Activated CD4-positive, alpha-beta T cell treated with anti-CD3 and anti-CD28 coated beads, Interleukin-2, amount 10 ng/mL, durations not matched to agents 24 days and 14 days (primary cell): ENCODE results near the gene DISP3. TPM values are rescaled to one million over a fixed set of nuclear protein-coding genes. Genes with fewer than 3 reads are reported as not detected.

Experiments used
- DNase-seq: peaks from one replicate; pipeline ENCODE4 v3.0.0; 2022
- H3K27ac Mint-ChIP-seq: one replicate; pipeline ENCODE4 v1.8.0; 2022; ENCODE audit warnings: mild to moderate bottlenecking, mixed read lengths
- H3K27me3 Mint-ChIP-seq: one replicate; pipeline ENCODE4 v1.8.0; 2022; ENCODE audit warnings: mixed read lengths
- H3K36me3 Mint-ChIP-seq: one replicate; pipeline ENCODE4 v1.8.0; 2022; ENCODE audit warnings: low read depth, mild to moderate bottlenecking, mixed read lengths
- H3K4me1 Mint-ChIP-seq: one replicate; pipeline ENCODE4 v1.8.0; 2021; ENCODE audit warnings: mixed read lengths
- H3K4me3 Mint-ChIP-seq: one replicate; pipeline ENCODE4 v1.8.0; 2022; ENCODE audit warnings: mild to moderate bottlenecking, moderate library complexity, mixed read lengths
- H3K9me3 Mint-ChIP-seq: one replicate; pipeline ENCODE4 v1.8.0; 2021; ENCODE audit warnings: mixed read lengths
- intact Hi-C: fragments of 100-400 bp; cut with micrococcal nuclease; formaldehyde crosslinking; loops from one replicate; pipeline ENCODE4 v1.15.1; 2023
- total RNA-seq: library from RNA; stranded (reverse); gene quantifications from 2 replicates; pipeline ENCODE4 v1.2.3, GENCODE V29; 2022

Gene DISP3
- total RNA-seq, 1 donor from 2014 or later: 0.23 TPM

GRCh38 chr1:11470912-11471311, 8.0 kb upstream of the DISP3 start:
- no peak overlapping the region for H3K4me3 Mint-ChIP-seq
- H3K9me3 Mint-ChIP-seq: no peaks in the 10 kb centered on the region
- H3K27ac Mint-ChIP-seq: no peak overlapping the region
- intact Hi-C loops: loop anchor here (10.0 kb wide), 1 partner anchor 244 kb away; no protein-coding TSS in a partner anchor
- no peaks in the 10 kb centered on the region for H3K4me1 Mint-ChIP-seq
- H3K36me3 Mint-ChIP-seq: no peaks in the 10 kb centered on the region
- peaks cover 2% of the 10 kb centered on the region for H3K27me3 Mint-ChIP-seq
- DNase-seq: no peak

GRCh38 chr1:11471473-11471872, 7.5 kb upstream of the DISP3 start:
- Mint-ChIP-seq H3K4me3 (no peak overlapping the region), H3K36me3 (no peaks in the 10 kb centered on the region), H3K27me3 (peaks cover 2% of the 10 kb centered on the region), H3K9me3 (no peaks in the 10 kb centered on the region), H3K27ac (no peak overlapping the region), H3K4me1 (no peaks in the 10 kb centered on the region)
- no peak for DNase-seq
- intact Hi-C loops: loop anchor here (10.0 kb wide), 1 partner anchor 243 kb away; no protein-coding TSS in a partner anchor

GRCh38 chr1:11472284-11472683, 6.7 kb upstream of the DISP3 start:
- intact Hi-C loops: loop anchor here (10.0 kb wide), 1 partner anchor 243 kb away; no protein-coding TSS in a partner anchor
- Mint-ChIP-seq H3K4me3 (no peak overlapping the region), H3K9me3 (no peaks in the 10 kb centered on the region), H3K36me3 (no peaks in the 10 kb centered on the region), H3K4me1 (no peaks in the 10 kb centered on the region), H3K27ac (no peak overlapping the region), H3K27me3 (peaks cover 2% of the 10 kb centered on the region)
- DNase-seq: no peak

- Mint-ChIP-seq H3K4me3 (no peak overlapping the region), H3K27ac (no peak overlapping the region), H3K36me3 (no peaks in the 10 kb centered on the region), H3K27me3 (peaks cover 6% of the 10 kb centered on the region), H3K9me3 (no peaks in the 10 kb centered on the region), H3K4me1 (no peaks in the 10 kb centered on the region)
- DNase-seq: no peak
- intact Hi-C loops: loop anchor here (10.0 kb wide), 1 partner anchor 242 kb away; no protein-coding TSS in a partner anchor
Observed at GRCh38 chr1:11472741-11473140, 6.2 kb upstream of the DISP3 start.

- Mint-ChIP-seq H3K9me3 (no peaks in the 10 kb centered on the region), H3K36me3 (no peaks in the 10 kb centered on the region)
- DNase-seq: peak; percentile 82
Observed at GRCh38 chr1:11473491-11474034, 5.4 kb upstream of the DISP3 start.

GRCh38 chr1:11474826-11475225, 4.1 kb upstream of the DISP3 start:
- no peaks in the 10 kb centered on the region for H3K4me1 Mint-ChIP-seq
- DNase-seq: no peak
- no peak overlapping the region for H3K27ac Mint-ChIP-seq
- intact Hi-C loops: loop anchor here (10.0 kb wide), 1 partner anchor 240 kb away; no protein-coding TSS in a partner anchor
- H3K36me3 Mint-ChIP-seq: no peaks in the 10 kb centered on the region
- H3K4me3 Mint-ChIP-seq: no peak overlapping the region
- peaks cover 13% of the 10 kb centered on the region for H3K27me3 Mint-ChIP-seq
- H3K9me3 Mint-ChIP-seq: no peaks in the 10 kb centered on the region

More at GRCh38 chr1:11473491-11474034, 5.4 kb upstream of the DISP3 start:
- Mint-ChIP-seq H3K27ac (no peak overlapping the region), H3K4me3 (no peak overlapping the region), H3K27me3 (peaks cover 11% of the 10 kb centered on the region), H3K4me1 (no peaks in the 10 kb centered on the region)
- intact Hi-C loops: loop anchor here (10.0 kb wide), 1 partner anchor 241 kb away; no protein-coding TSS in a partner anchor

GRCh38 chr1:11475748-11476147, 3.2 kb upstream of the DISP3 start:
- no peak for DNase-seq
- H3K9me3 Mint-ChIP-seq: no peaks in the 10 kb centered on the region
- H3K36me3 Mint-ChIP-seq: no peaks in the 10 kb centered on the region
- H3K4me3 Mint-ChIP-seq: no peak overlapping the region
- H3K4me1 Mint-ChIP-seq: peaks cover 3% of the 10 kb centered on the region
- peaks cover 20% of the 10 kb centered on the region for H3K27me3 Mint-ChIP-seq
- intact Hi-C loops: loop anchor here (10.0 kb wide), 1 partner anchor 239 kb away; no protein-coding TSS in a partner anchor
- H3K27ac Mint-ChIP-seq: no peak overlapping the region

- H3K4me3 Mint-ChIP-seq: peak overlapping the region; percentile 60
- intact Hi-C loops: loop anchor here (10.0 kb wide), 1 partner anchor 235 kb away; no protein-coding TSS in a partner anchor
- peaks cover 6% of the 10 kb centered on the region for H3K4me1 Mint-ChIP-seq
- H3K36me3 Mint-ChIP-seq: no peaks in the 10 kb centered on the region
- H3K27ac Mint-ChIP-seq: no peak overlapping the region
- DNase-seq: peak; percentile 58
- H3K27me3 Mint-ChIP-seq: peaks cover 31% of the 10 kb centered on the region
- no peaks in the 10 kb centered on the region for H3K9me3 Mint-ChIP-seq
Observed at GRCh38 chr1:11479375-11479979, 522 bp downstream of the DISP3 start.

- intact Hi-C loops: no loop called here
- H3K36me3 Mint-ChIP-seq: no peaks in the 10 kb centered on the region
- H3K9me3 Mint-ChIP-seq: no peaks in the 10 kb centered on the region
- no peak overlapping the region for H3K27ac Mint-ChIP-seq
- H3K27me3 Mint-ChIP-seq: peaks cover 30% of the 10 kb centered on the region
- H3K4me1 Mint-ChIP-seq: peaks cover 6% of the 10 kb centered on the region
- H3K4me3 Mint-ChIP-seq: no peak overlapping the region
- no peak for DNase-seq
Observed at GRCh38 chr1:11481019-11481418, 2.1 kb downstream of the DISP3 start.

- no peak for DNase-seq
- H3K4me1 Mint-ChIP-seq: peaks cover 6% of the 10 kb centered on the region
- no peak overlapping the region for H3K4me3 Mint-ChIP-seq
- H3K9me3 Mint-ChIP-seq: no peaks in the 10 kb centered on the region
- no peak overlapping the region for H3K27ac Mint-ChIP-seq
- H3K27me3 Mint-ChIP-seq: peaks cover 30% of the 10 kb centered on the region
- H3K36me3 Mint-ChIP-seq: no peaks in the 10 kb centered on the region
- intact Hi-C loops: no loop called here
Observed at GRCh38 chr1:11482198-11482597, 3.2 kb downstream of the DISP3 start.

GRCh38 chr1:11482701-11483479, 3.9 kb downstream of the DISP3 start:
- intact Hi-C loops: no loop called here
- Mint-ChIP-seq H3K27me3 (peaks cover 26% of the 10 kb centered on the region), H3K4me1 (peaks cover 6% of the 10 kb centered on the region), H3K9me3 (no peaks in the 10 kb centered on the region), H3K36me3 (no peaks in the 10 kb centered on the region), H3K4me3 (no peak overlapping the region), H3K27ac (no peak overlapping the region)
- DNase-seq: no peak

- Mint-ChIP-seq H3K27me3 (peaks cover 21% of the 10 kb centered on the region), H3K27ac (no peak overlapping the region), H3K4me3 (no peak overlapping the region), H3K36me3 (no peaks in the 10 kb centered on the region), H3K9me3 (no peaks in the 10 kb centered on the region), H3K4me1 (peaks cover 6% of the 10 kb centered on the region)
- intact Hi-C loops: no loop called here
- DNase-seq: no peak
Observed at GRCh38 chr1:11483581-11484320, 4.8 kb downstream of the DISP3 start.

GRCh38 chr1:11484321-11484655, 5.3 kb downstream of the DISP3 start:
- Mint-ChIP-seq H3K27ac (no peak overlapping the region), H3K4me3 (no peak overlapping the region), H3K27me3 (peaks cover 21% of the 10 kb centered on the region), H3K36me3 (no peaks in the 10 kb centered on the region), H3K9me3 (no peaks in the 10 kb centered on the region), H3K4me1 (peaks cover 6% of the 10 kb centered on the region)
- intact Hi-C loops: no loop called here
- DNase-seq: no peak
